Activated CD8-positive, alpha-beta memory T cell treated with anti-CD3 and anti-CD28 coated beads for 1 hour (primary cell): Measurements from ENCODE around the gene ACO1.

Experiments used
- DNase-seq, 2 donors: peaks; one replicate each; pipeline ENCODE4 v3.0.0-alpha.2; 2020; ENCODE audit warnings: low read depth in 1 of 2; ENCODE audit errors: extremely low read depth in 1 of 2

ACO1 gene

GRCh38 chr9:32414856-32415255 is 30.4 kb downstream of the ACO1 start:
- no peak for DNase-seq

- no peak for DNase-seq
Measured at GRCh38 chr9:32419921-32420320, 35.5 kb downstream of the ACO1 start.

GRCh38 chr9:32422237-32422806 is 37.9 kb downstream of the ACO1 start:
- DNase-seq = no peak

DNA sequence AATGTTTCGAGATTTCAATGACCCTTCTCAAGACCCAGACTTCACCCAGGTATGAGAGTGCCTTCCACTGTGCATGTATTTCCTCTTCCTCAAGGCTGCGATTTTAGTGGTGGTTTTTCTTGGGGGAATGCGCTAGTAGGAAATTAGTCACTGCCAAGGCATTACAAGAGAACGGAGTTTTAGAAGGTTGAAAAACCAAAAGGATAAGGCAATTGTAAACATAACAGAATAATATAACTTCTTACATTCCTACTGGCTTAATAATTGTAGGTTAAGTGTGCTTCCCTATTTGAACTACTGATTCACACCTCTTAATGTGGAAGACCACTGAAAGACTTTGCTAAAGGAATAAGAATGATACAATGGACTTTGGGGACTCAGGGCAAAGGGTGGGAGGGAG is 38.9 kb downstream of the ACO1 start:
- no peak for DNase-seq

- no peak for DNase-seq
Measured at GRCh38 chr9:32424616-32425015, 40.2 kb downstream of the ACO1 start.

DNA sequence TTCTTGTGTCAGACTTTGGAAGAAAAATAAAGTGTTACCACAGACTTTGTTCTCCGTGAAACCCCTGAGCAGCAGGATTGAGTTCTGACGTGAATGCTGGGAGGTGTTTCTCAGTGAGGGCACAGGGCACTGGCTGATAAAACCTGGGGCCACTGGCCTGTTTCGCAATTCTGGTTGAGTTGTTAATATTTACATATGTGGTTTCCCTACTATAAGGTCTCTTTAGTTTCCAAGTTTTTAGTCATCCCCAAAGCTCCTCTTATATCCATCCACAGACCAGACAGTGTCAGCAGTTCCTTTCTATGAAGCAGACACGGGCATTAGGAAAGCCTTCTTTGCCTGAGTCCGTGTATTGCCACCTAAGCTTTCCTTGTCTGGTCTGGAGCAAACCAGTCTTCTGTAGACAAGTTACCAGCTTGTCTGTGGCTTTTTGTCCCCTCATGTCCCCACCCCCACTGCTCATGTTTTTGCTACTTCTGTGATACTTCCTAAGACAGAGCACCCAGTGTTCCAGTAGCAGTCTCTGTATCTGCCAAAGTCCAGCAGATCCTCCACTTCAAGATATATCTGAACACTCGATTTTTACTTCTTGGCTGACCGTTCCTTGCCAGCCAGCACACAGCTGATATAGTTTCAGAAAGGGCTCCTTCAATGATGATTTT is 42.0 kb downstream of the ACO1 start:
- DNase-seq = no peak

DNA sequence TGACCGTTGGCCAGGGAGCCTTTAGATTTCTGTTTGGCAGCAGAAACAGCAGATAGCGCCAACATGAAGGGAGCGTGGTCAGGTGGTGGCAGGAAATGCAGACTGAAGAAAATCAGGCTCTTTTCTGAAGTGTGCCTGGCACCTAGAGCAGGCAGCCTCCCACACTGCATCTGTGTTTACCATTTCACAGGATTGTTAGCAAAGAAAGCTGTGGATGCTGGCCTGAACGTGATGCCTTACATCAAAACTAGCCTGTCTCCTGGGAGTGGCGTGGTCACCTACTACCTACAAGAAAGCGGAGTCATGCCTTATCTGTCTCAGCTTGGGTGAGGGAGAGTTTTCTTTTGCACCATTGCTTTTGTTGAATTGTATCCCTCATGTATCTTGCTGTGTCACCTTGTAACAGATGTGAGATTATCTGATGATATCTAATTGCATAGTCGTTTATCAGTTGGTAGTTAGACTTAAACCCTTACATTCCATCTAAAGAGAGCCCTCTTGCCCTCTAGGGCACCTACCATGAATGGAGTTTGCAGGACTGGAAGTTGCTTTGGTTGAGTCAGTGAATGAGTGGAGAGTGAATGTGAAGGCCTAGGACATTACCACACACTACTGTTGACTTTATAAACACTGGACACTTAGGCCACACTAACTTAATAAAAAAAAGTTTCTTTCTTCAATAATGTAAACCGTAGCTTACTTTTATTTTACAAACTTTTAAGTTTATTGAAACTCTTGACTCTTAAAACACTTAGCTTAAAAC is 42.8 kb downstream of the ACO1 start:
- DNase-seq = no peak

DNA sequence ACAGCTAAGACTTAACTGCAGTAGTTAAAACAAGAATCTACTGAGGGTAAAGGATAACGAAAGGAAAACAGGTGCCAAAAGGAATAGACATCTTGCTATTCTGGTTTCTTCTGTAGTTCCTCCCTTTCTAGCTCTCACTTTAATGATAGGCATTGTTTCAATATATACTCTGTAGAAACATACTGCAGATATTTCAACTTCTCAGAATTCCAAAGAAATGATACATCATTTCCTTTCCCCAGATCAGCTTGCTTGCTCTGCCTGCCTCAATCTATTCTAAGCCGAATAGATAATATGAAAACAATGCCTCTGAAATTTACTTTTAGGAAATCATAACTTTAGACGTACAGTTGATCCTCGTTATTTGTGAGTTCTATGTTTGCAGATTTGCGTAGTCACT is 46.3 kb downstream of the ACO1 start:
- DNase-seq = no peak

DNA sequence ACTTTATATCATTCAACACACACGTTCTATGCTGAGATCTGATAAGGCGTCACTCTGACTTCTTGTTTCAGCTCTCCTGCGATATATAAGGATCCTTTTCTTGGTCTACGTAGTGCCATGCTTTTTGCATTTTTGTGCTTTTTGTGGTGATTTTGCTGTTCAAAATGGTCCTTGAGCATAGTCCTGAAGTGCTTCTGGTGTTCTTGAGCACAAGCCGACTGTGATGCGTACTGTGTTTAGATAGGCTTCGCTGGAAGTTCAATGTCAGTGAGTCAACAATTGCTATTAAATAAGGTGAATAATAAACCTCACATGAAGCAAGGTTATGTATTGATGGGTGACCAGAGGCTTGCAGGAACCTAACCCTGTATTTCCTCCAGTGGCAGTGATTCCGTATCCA is 46.8 kb downstream of the ACO1 start:
- no peak for DNase-seq

- DNase-seq = peak in 1 of 2 donors; percentile 26
Measured at GRCh38 chr9:32431940-32432555, 47.6 kb downstream of the ACO1 start.

DNA sequence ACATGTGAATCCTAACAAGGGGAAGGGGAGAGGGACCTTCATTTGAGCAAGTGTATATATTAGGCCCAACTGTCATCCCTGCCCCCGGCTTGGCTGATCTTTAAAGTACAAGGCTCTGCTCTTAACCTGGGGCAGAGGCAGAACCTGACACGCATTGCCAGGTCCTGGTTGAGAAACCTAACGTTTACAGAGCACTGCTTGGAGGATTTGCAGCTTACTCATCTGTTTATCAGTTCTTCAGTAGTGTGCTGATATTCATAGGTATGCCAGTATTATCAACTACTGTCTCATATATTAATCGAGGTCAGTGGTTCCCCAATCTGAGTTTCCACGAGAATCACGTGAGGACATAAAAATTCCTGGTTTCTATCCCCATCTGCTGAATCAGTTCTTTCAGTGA is 50.4 kb downstream of the ACO1 start:
- no peak for DNase-seq

DNA sequence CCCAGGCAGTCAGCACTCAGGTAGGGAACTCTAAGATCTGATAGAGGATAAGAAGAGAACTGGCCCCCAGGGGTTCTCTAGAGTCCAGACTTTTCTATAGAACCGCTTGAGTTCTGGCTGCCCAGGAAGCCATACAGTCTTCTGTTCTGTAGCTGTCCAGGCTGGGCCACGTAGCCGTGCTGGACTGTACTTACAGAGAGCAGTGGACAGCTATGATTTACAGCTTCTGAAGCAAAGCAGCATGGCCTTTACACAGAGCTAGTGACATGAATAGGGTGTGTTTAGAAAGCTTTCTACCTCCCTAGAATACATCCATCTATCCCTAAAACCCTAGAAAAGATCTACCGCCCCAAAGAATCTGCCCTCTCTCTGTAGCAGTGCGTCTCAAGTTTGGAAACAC is 57.2 kb downstream of the ACO1 start:
- no peak for DNase-seq

DNA sequence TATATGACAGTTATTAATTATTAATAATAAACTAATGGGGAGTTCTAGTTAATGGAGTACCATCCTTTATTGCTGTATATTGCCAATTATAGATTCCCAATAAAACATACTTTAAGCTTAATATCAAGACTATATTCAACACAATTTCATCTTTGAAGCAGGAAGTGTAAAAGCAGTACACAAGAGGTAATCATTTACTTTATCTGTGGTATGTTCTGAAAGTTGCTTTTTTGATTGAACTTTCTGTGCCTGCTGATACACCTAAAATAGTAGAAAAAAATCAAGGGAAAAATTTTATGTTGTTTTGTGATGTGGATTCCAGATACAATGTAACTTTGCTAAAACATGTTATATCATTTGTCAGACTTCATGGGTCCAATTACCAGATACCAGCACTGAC is 58.0 kb downstream of the ACO1 start:
- DNase-seq = no peak

GRCh38 chr9:32449969-32450368 is 65.5 kb downstream of the ACO1 start:
- no peak for DNase-seq

GRCh38 chr9:32454280-32454679 is 69.8 kb downstream of the ACO1 start:
- no peak for DNase-seq

DNA sequence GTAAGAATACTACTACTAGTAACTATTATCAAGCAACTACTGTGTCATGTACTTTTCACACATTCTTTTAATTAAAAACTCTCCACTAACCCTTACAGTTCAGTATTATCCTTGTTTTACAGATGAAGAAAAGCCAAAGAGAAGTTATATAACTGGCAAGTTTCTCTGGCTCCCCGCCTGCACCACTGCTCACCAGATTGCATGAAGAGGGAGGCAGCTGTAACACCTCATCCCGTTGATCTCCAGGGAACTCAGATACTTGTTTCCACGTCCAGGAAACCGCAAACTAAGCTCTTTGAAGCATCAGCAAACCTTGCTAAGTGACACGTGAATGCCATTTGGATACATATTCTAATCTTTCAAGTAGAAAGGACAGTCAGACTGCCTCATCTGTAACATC is 71.3 kb downstream of the ACO1 start:
- no peak for DNase-seq

GRCh38 chr9:32456564-32456963 is 72.1 kb downstream of the ACO1 start:
- DNase-seq = no peak

DNA sequence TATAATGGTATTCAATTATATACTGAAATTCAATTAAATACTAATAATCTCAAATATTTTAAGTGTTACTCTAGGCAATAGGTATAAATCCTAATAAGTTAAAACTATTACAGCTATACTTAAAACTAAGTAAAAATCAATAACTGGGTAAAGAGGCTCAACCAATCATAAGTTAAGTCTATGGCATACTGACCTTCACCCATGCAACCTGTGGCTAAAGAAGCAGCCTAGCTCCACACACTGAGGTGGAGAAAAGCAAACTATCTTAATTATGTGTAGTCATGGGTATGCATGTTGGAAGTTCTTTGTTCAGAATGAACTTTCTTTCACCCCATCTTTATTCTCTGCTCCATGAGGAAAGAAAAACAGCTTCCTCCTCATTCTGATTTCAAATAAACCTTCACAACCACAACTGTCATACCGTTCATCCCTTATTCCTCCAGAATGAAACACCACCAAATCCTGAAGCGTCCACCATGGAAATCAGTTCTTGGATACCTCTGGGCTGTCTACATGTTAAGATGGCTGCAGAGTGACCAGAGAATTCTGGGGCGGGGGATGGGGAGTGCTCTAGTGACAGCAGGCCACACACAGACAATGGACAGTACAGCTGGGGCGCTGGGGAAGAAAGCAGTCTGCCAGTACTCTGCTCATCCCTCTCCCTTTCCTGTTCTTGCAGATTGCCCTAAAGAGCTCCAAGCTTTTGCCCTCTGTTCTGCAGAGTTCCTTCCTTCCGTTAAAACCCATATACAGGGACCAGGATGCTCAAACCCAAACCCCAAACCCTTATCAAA is 79.3 kb downstream of the ACO1 start:
- DNase-seq = no peak

GRCh38 chr9:32468740-32469139 is 84.3 kb downstream of the ACO1 start:
- no peak for DNase-seq

DNA sequence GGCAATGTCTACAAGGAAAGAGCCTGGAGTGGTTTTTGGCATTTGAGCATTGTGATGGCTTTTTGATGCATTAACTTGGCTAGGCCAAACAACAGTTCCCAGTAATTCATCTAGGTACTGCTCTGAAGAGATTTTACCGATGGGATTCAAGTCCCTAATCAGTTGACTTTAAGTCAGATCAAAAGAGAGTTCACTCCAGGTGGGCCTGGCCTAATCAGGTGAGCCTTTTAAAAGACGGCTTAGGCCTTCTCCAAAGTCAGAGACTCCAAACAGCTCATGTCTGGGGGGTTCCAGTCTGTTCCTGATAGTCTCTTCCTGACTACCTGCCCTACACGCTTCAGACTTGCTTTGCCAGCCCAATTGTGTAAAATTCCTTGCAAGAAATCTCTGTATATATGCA is 87.9 kb downstream of the ACO1 start:
- no peak for DNase-seq

DNA sequence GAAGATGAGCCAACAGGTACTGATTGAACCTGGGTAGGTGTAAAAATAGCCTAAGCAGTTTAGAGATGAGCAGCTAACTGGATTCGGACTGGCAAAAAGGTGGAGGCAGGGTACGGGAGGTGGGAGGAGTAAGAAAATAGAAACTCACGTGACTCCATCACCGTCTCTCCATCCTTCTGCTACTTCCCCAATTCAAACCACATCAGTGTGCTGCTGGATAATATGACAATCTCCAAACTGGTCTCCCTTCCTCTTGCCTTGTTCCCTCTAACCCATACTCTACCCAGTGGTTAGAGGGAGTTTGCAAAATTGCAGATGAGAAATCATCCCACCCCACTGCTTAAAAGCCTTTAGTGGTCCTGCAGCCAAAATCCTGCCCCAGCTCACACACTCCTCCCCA is 98.9 kb downstream of the ACO1 start:
- no peak for DNase-seq
